RWPE2 (cell line): ENCODE measurements around the gene PRDX4.

Source experiments
- ATAC-seq: fragments of 200-7000 bp; cut with Tn5 transposase; 3 replicates; pipeline ENCODE4 v1.9.1; 2021; ENCODE audit warnings: low read depth
- DNase-seq: peaks from one replicate; pipeline ENCODE4 v3.0.0-alpha.2; 2020; ENCODE audit warnings: low spot score
- H3K27ac ChIP-seq: fragments of 450-650 bp; 2 replicates; pipeline ENCODE4 v1.5.1; 2017; ENCODE audit warnings: mild to moderate bottlenecking; ENCODE audit not compliant: poor library complexity, severe bottlenecking
- H3K27me3 ChIP-seq: fragments of 250-450 bp; sonication (Bioruptor Pico); 2 replicates; pipeline ENCODE4 v1.5.1; 2021; ENCODE audit warnings: mild to moderate bottlenecking, moderate library complexity; ENCODE audit not compliant: insufficient read depth, poor library complexity, severe bottlenecking
- H3K36me3 ChIP-seq: fragments of 250-450 bp; sonication (Bioruptor Pico); 2 replicates; pipeline ENCODE4 v1.5.1; 2020; ENCODE audit warnings: low read depth, mild to moderate bottlenecking, moderate library complexity
- H3K4me1 ChIP-seq: fragments of 250-450 bp; sonication (Bioruptor Pico); 2 replicates; pipeline ENCODE4 v1.5.1; 2021; ENCODE audit warnings: mild to moderate bottlenecking, moderate library complexity; ENCODE audit not compliant: insufficient read depth, poor library complexity, severe bottlenecking
- H3K4me3 ChIP-seq: fragments of 250-450 bp; sonication (Bioruptor Pico); 2 replicates; pipeline ENCODE4 v1.5.1; 2021; ENCODE audit warnings: mild to moderate bottlenecking, moderate library complexity; ENCODE audit not compliant: severe bottlenecking
- H3K9me3 ChIP-seq: fragments of 250-450 bp; sonication (Bioruptor Pico); 2 replicates; pipeline ENCODE4 v1.5.1; 2021; ENCODE audit warnings: mild to moderate bottlenecking, moderate library complexity; ENCODE audit not compliant: severe bottlenecking
- TF ChIP-seq, protein P1 (sequence below): fragments of 450-650 bp; IDR thresholded peaks from one replicate; pipeline ENCODE4 v1.5.1; 2017; ENCODE audit warnings: mild to moderate bottlenecking, moderate library complexity; ENCODE audit not compliant: poor library complexity, severe bottlenecking

The PRDX4 gene

DNA sequence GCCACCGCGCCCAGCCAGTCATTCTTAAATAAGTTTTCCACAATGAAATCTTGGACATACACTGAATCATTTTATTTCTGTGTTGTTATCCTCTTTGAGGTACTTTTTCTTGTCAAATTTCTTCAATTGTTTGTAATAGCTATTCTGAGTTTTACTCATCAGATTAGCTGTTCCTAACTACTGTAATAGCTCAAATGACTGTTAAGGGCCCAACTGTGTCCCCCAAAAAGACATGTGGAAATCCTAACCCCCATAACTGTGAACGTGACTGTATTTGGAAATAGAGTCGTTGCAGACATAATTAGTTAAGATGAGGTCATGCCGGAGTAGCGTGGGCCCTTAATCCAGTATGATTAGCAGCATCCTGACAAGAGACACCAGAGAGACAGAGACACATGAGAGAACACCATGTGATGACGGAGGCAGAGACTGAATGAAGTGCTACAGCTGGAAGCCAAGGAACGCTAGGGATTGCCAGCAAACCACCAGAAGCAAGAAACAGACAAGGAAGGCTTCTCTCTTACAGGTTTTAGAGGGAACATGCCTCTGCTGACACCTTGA is 52.9 kb downstream of the PRDX4 start:
- no peaks in the 10 kb centered on the region for H3K9me3 ChIP-seq
- no peak for DNase-seq
- no peak overlapping the region for H3K27ac ChIP-seq
- no peaks in the 10 kb centered on the region for H3K27me3 ChIP-seq
- H3K4me3 ChIP-seq = no peak overlapping the region
- TF ChIP-seq, protein P1, sequence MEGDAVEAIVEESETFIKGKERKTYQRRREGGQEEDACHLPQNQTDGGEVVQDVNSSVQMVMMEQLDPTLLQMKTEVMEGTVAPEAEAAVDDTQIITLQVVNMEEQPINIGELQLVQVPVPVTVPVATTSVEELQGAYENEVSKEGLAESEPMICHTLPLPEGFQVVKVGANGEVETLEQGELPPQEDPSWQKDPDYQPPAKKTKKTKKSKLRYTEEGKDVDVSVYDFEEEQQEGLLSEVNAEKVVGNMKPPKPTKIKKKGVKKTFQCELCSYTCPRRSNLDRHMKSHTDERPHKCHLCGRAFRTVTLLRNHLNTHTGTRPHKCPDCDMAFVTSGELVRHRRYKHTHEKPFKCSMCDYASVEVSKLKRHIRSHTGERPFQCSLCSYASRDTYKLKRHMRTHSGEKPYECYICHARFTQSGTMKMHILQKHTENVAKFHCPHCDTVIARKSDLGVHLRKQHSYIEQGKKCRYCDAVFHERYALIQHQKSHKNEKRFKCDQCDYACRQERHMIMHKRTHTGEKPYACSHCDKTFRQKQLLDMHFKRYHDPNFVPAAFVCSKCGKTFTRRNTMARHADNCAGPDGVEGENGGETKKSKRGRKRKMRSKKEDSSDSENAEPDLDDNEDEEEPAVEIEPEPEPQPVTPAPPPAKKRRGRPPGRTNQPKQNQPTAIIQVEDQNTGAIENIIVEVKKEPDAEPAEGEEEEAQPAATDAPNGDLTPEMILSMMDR = no peak
- H3K36me3 ChIP-seq = peaks cover 48% of the 10 kb centered on the region
- ATAC-seq = no peak
- H3K4me1 ChIP-seq = no peaks in the 10 kb centered on the region

DNA sequence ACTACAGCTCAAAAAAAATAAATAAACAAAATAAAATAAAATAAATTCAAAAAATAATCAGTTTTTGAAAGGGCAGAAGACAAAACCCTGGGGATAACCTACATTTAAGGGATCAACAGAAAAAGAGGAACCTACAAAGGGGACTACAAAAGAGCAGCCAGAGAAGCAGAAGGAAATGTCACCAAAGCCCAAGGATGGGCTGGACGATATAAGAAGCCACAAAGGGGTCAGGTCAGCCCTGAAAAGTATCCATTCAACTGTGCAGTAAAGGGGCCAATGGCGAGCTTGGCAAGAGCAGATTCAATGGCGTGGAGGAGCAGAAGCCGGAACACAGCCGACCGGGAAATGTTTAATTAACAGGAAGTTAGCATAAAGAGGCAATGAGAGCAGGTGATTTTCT is 58.9 kb downstream of the PRDX4 start:
- no peak overlapping the region for H3K4me3 ChIP-seq
- H3K9me3 ChIP-seq = no peaks in the 10 kb centered on the region
- DNase-seq = no peak

DNA sequence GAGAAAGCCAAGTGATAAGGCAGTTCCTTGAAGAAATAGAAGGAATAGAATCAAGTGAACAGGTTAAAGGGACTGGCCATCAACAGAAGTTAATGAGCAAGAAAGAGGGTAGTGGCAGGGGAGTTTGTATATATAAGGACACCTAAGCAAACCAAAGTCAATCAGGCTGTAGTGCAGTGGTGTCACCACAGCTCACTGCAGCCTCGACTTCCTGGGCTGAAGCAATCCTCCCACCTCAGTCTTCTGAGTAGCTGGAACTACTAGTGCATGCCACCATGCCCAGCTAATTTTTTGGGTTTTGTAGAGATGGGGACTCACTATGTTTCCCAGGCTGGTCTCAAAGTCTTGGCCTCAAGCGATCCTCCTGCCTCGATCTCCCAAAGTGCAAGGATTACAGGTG is 59.9 kb downstream of the PRDX4 start:
- ATAC-seq = no peak
- TF ChIP-seq, protein P1 = no peak
- Histone ChIP-seq H3K4me3 (no peak overlapping the region), H3K27me3 (no peaks in the 10 kb centered on the region), H3K4me1 (no peaks in the 10 kb centered on the region), H3K9me3 (no peaks in the 10 kb centered on the region), H3K27ac (no peak overlapping the region), H3K36me3 (peaks cover 45% of the 10 kb centered on the region)
- DNase-seq = no peak

More for the DNA sequence above, 58.9 kb downstream of the PRDX4 start:
- ATAC-seq = no peak
- Histone ChIP-seq H3K4me1 (no peaks in the 10 kb centered on the region), H3K27ac (no peak overlapping the region), H3K27me3 (no peaks in the 10 kb centered on the region), H3K36me3 (peaks cover 51% of the 10 kb centered on the region)
- TF ChIP-seq, protein P1 = no peak

DNA sequence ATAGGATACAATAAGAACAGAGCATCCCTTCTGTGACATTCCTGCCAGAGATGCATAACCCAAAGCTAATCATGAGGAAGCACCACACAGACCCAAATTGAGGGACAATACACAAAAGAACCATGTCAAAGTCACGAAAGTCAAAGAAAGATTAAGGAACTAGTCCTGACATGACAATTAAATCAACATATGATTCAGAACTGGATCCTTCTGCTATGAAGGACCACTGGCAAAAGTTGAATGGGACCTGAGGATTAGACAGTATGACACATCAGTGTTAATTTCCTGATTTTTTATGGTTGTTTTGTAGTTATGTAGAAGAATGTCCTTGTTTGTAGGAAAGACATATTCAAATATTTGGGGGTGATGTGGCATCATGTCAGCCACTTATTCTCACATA is 61.9 kb downstream of the PRDX4 start:
- Histone ChIP-seq H3K4me1 (no peaks in the 10 kb centered on the region), H3K36me3 (peaks cover 56% of the 10 kb centered on the region), H3K4me3 (no peak overlapping the region), H3K9me3 (no peaks in the 10 kb centered on the region), H3K27ac (no peak overlapping the region), H3K27me3 (no peaks in the 10 kb centered on the region)
- TF ChIP-seq, protein P1 = no peak
- DNase-seq = no peak
- ATAC-seq = no peak

DNA sequence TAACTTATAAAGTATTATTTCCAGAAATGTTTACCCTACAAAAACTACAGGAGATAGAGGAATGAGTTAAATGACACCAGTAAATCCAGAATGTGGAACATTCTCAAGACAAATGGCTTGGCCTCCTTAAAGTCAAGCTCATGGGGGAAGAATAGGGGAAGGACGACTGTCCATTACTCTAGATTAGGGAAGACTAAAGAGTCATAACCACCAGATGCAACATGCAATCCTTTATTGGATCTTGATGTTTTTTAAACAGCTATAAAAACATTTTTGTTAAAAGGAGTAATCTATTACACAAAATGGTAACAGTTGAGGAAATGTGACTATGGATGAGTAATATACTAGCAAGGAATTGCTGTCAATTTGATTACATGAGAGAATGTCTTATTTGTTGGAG is 64.7 kb downstream of the PRDX4 start:
- Histone ChIP-seq H3K4me1 (no peaks in the 10 kb centered on the region), H3K27me3 (no peaks in the 10 kb centered on the region), H3K36me3 (peaks cover 63% of the 10 kb centered on the region), H3K27ac (no peak overlapping the region), H3K4me3 (no peak overlapping the region), H3K9me3 (no peaks in the 10 kb centered on the region)
- TF ChIP-seq, protein P1 = no peak
- no peak for DNase-seq
- ATAC-seq = no peak
